ENCODE measurements around the gene RBM48.
"Not testable (repeated sequence)": the region's sequence is repeated elsewhere in the genome, so short reads cannot be mapped to it uniquely, and the experiment has no call there.

DNA sequence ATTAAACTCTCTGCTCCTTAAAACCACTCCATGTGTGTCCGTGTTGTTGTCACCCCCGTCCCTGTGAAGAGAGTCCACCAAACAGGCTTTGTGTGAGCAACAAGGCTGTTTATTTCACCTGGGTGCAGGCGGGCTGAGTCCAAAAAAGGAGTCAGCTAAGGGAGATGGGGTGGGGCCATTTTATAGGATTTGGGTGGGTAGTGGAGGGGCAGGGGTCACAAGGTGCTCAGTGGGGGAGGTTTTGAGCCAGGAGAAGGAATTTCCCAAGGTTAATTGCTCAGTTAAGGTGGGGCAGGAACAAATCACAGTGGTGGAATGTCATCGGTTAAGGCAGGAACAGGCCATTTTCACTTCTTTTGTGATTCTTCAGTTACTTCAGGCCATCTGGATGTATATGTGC lies 49.4 kb upstream of the RBM48 start:
- not testable (repeated sequence) for TF ChIP-seq EZH2 (IDR thresholded peaks at IDR 0.05; ENCODE audit: low read length, missing control alignments)
- TF ChIP-seq, protein P1, sequence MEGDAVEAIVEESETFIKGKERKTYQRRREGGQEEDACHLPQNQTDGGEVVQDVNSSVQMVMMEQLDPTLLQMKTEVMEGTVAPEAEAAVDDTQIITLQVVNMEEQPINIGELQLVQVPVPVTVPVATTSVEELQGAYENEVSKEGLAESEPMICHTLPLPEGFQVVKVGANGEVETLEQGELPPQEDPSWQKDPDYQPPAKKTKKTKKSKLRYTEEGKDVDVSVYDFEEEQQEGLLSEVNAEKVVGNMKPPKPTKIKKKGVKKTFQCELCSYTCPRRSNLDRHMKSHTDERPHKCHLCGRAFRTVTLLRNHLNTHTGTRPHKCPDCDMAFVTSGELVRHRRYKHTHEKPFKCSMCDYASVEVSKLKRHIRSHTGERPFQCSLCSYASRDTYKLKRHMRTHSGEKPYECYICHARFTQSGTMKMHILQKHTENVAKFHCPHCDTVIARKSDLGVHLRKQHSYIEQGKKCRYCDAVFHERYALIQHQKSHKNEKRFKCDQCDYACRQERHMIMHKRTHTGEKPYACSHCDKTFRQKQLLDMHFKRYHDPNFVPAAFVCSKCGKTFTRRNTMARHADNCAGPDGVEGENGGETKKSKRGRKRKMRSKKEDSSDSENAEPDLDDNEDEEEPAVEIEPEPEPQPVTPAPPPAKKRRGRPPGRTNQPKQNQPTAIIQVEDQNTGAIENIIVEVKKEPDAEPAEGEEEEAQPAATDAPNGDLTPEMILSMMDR (conservative IDR thresholded peaks at IDR 0.05 in 1 of 2, IDR thresholded peaks at IDR 0.05 in 1 of 2; ENCODE audit: low read depth in 1 of 2, low read length in 2 of 2), result not testable (repeated sequence)
